Natural killer cell (primary cell): Measurements from ENCODE around the gene EXOC3L1. TPM values are rescaled to one million over a fixed set of nuclear protein-coding genes. Genes with fewer than 3 reads are reported as not detected.
A peak's percentile ranks its signal among the peaks of the same experiment; 100 is the strongest.

ENCODE experiments used
- ATAC-seq, 3 donors: fragments of 150-1000 bp in 2 of 3; fragments of 200-7000 bp in 1 of 3; cut with Tn5 transposase; 1 replicate in 1 of 3; 2 replicates in 2 of 3; pipeline ENCODE4 v1.10.0; 2021; ENCODE audit warnings: mild to moderate bottlenecking in 2 of 3, moderate library complexity in 2 of 3
- DNase-seq, 2 donors: peaks; one replicate each; pipeline versions ENCODE4 v3.0.0 to v3.0.0-alpha.2; 2013 to 2021; ENCODE audit warnings: mixed read lengths in 1 of 2
- H3K27ac ChIP-seq: one replicate; pipeline ENCODE4 v1.5.1; 2013; ENCODE audit warnings: mild to moderate bottlenecking, low read length
- H3K27me3 ChIP-seq: one replicate; pipeline ENCODE4 v1.6.1; 2013; ENCODE audit warnings: low read length; ENCODE audit not compliant: control insufficient read depth, insufficient read depth
- H3K36me3 ChIP-seq: one replicate; pipeline ENCODE4 v1.6.1; 2013; ENCODE audit warnings: low read length; ENCODE audit not compliant: control insufficient read depth, insufficient read depth
- H3K4me1 ChIP-seq: one replicate; pipeline ENCODE4 v1.6.1; 2013; ENCODE audit warnings: low read length; ENCODE audit not compliant: control insufficient read depth, insufficient read depth
- H3K4me3 ChIP-seq: one replicate; pipeline ENCODE4 v1.5.1; 2013; ENCODE audit warnings: low read length
- H3K9me3 ChIP-seq: one replicate; pipeline ENCODE4 v1.6.1; 2013; ENCODE audit warnings: low read length; ENCODE audit not compliant: control insufficient read depth, insufficient read depth
- H3K27ac Mint-ChIP-seq, 2 donors: one replicate each; pipeline ENCODE4 v1.8.0; 2022; ENCODE audit warnings: mild to moderate bottlenecking in 2 of 2, mixed read lengths in 2 of 2, moderate library complexity in 1 of 2
- H3K27me3 Mint-ChIP-seq, 2 donors: one replicate each; pipeline ENCODE4 v1.8.0; 2022; ENCODE audit warnings: low read depth in 2 of 2, mixed read lengths in 2 of 2
- H3K36me3 Mint-ChIP-seq: one replicate; pipeline ENCODE4 v1.8.0; 2022; ENCODE audit warnings: mixed read lengths
- H3K4me1 Mint-ChIP-seq, 2 donors: one replicate each; pipeline ENCODE4 v1.8.0; 2022; ENCODE audit warnings: mixed read lengths in 2 of 2
- H3K4me3 Mint-ChIP-seq: one replicate; pipeline ENCODE4 v1.8.0; 2022; ENCODE audit warnings: mild to moderate bottlenecking, moderate library complexity, mixed read lengths
- H3K9me3 Mint-ChIP-seq, 2 donors: one replicate each; pipeline ENCODE4 v1.8.0; 2022; ENCODE audit warnings: mixed read lengths in 2 of 2
- whole genome bisulfite sequencing: methylation state at CpG from one replicate; pipeline ENCODE4 v1.1.7; 2013; ENCODE audit warnings: missing lambda C conversion rate; ENCODE audit not compliant: insufficient coverage; 5-methylcytosine and 5-hydroxymethylcytosine counted together
- intact Hi-C: fragments of 100-400 bp; cut with micrococcal nuclease; formaldehyde crosslinking; loops from one replicate; pipeline ENCODE4 v1.14.2; 2022
- total RNA-seq, 4 donors: library from RNA; stranded (reverse); fragments of 120-200 nt in 1 of 4; gene quantifications; one replicate each; pipeline versions ENCODE4 v1.2.3 to v1.2.4, GENCODE V29; 2013 to 2022
- TF ChIP-seq, protein P1 (sequence below): fragments of 200-600 bp; IDR thresholded peaks from one replicate; pipeline ENCODE4 v1.8.0; 2022; ENCODE audit warnings: antibody characterized with exemption

EXOC3L1 gene
- total RNA-seq, 3 donors from 2014 or later (not counting 1 experiment from before 2014, with no cell fraction given), result not detected

DNA sequence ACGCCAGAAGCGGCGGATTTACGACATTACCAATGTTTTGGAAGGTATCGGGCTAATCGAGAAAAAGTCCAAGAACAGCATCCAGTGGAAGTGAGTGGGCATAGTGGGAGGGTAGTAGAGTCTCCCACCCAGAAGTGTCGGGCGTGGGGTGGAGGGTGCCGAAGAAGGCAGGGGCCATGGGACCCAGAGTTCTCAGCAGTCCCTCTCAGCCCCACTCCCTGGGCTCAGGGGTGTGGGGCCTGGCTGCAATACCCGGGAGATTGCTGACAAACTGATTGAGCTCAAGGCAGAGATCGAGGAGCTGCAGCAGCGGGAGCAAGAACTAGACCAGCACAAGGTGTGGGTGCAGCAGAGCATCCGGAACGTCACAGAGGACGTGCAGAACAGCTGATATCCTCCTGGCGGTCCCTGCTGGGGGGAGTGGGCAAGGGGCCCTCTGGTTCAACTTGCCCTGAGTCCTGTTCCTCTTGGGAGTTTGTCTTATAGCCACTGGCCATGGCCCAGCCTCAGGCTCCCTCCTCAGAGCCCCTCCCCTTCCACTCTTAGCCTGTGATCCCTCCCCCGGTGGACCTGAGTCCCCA is 2.9 kb upstream of the EXOC3L1 start:
- Histone ChIP-seq H3K4me3 (peak overlapping the region; percentile 82), H3K4me1 (peaks cover 25% of the 10 kb centered on the region), H3K27me3 (no peaks in the 10 kb centered on the region), H3K36me3 (peaks cover 35% of the 10 kb centered on the region), H3K27ac (no peak overlapping the region), H3K9me3 (no peaks in the 10 kb centered on the region)
- H3K27me3 Mint-ChIP-seq, result no peaks in the 10 kb centered on the region
- H3K4me1 Mint-ChIP-seq, result peaks cover 34 to 52% of the 10 kb centered on the region in 2 donors
- peak overlapping the region; percentile 75 to 86 for H3K27ac Mint-ChIP-seq
- 42% methylated on average over 17 of the region's 17 CpGs for WGBS
- H3K9me3 Mint-ChIP-seq, result no peaks in the 10 kb centered on the region
- intact Hi-C loops, result loop anchor here (1.0 to 2.0 kb wide), 2 partner anchors 10 to 34 kb away; partner anchors contain the start of genes MATCAP1 and TMEM208
- TF ChIP-seq, protein P1, sequence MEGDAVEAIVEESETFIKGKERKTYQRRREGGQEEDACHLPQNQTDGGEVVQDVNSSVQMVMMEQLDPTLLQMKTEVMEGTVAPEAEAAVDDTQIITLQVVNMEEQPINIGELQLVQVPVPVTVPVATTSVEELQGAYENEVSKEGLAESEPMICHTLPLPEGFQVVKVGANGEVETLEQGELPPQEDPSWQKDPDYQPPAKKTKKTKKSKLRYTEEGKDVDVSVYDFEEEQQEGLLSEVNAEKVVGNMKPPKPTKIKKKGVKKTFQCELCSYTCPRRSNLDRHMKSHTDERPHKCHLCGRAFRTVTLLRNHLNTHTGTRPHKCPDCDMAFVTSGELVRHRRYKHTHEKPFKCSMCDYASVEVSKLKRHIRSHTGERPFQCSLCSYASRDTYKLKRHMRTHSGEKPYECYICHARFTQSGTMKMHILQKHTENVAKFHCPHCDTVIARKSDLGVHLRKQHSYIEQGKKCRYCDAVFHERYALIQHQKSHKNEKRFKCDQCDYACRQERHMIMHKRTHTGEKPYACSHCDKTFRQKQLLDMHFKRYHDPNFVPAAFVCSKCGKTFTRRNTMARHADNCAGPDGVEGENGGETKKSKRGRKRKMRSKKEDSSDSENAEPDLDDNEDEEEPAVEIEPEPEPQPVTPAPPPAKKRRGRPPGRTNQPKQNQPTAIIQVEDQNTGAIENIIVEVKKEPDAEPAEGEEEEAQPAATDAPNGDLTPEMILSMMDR, result no peak
- DNase-seq (peak in 1 of 2 donors; percentile 40), ATAC-seq (no peak)
- peaks cover 14% of the 10 kb centered on the region for H3K36me3 Mint-ChIP-seq
- H3K4me3 Mint-ChIP-seq, result peak overlapping the region; percentile 92

DNA sequence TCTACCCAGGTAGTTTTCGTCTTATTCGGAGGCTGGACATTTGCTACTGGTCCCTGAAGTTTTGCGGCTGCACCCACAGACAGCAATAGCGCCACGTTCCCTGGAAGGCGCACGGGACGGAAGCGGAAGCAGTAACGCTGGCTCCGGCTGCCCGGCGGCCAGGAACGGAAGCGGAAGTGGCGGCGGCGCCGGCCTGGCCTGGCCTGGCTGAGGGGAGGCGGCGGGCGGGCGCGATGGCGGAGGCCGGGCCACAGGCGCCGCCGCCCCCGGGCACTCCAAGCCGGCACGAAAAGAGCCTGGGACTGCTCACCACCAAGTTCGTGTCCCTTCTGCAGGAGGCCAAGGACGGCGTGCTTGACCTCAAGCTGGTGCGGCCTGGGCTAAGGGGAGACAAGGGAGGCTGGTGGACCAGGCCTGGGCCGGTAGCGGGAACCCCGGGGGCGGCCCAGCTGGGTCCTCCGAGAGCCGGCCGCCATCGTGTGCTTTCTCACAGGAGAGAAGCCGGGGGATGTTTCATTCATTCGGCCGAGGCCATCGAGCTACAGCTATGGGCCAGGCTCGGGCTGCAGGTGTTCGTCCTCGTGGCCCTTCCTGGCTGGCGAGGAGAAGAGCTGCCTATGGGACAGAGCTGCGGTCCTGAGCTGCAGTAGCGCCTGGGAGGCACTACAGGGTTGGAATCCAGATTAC is 2.2 kb upstream of the EXOC3L1 start, which contains the start of gene E2F4:
Gene E2F4 (plus strand): TSS at position 161 of the 687 bp plus-strand sequence. CDS start 73 bp downstream, at position 234.
- under 1% methylated on average over 54 of the region's 54 CpGs for WGBS
- TF ChIP-seq, protein P1, result no peak
- ATAC-seq, result peak; percentile 97 to 99 (median 98)
- H3K27ac Mint-ChIP-seq, result peak within 1 kb of the TSS; percentile 75 to 86
- Histone ChIP-seq H3K4me3 (peak within 1 kb of the TSS; percentile 82), H3K4me1 (peaks cover 25% of the 10 kb centered on the region), H3K27me3 (no peaks in the 10 kb centered on the region), H3K36me3 (peaks cover 30% of the 10 kb centered on the region), H3K9me3 (no peaks in the 10 kb centered on the region), H3K27ac (peak within 1 kb of the TSS; percentile 45)
- peak within 1 kb of the TSS; percentile 92 for H3K4me3 Mint-ChIP-seq
- H3K4me1 Mint-ChIP-seq, result peaks cover 34 to 52% of the 10 kb centered on the region in 2 donors
- H3K9me3 Mint-ChIP-seq, result no peaks in the 10 kb centered on the region
- intact Hi-C loops, result loop anchor here (1.0 to 2.0 kb wide), 2 partner anchors 9 to 35 kb away; partner anchors contain the start of genes MATCAP1 and TMEM208
- H3K36me3 Mint-ChIP-seq, result peaks cover 14% of the 10 kb centered on the region
- H3K27me3 Mint-ChIP-seq, result no peaks in the 10 kb centered on the region
- peak; percentile 84 to 93 for DNase-seq

DNA sequence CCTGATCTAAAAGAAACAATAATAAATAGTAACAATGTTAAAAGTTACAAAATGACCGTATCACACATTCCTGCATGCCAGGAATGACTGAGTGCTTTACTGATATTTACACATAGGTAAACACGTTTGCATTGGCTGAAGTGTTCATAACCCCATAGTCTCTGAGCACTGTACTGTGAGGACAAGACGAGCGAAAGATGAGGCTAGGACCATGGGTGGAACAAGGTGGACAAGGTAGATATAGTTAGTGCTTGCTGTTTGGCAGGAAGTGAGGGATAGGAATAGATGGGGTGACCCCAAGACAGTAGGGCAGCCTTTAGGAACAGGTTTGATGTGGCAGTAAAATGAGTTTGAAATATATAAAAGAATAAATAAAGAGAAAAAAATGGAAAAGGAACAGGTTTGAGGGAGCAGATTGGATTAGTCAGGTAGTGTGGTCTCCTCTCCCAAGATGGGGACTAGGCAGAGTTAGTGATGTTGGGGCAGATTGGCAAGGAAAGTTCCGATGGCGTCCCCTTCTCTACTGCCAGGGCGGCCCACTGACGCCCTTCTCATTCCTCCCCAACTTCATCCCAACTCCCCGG is 1.6 kb upstream of the EXOC3L1 start:
- Histone ChIP-seq H3K4me1 (peaks cover 25% of the 10 kb centered on the region), H3K9me3 (no peaks in the 10 kb centered on the region), H3K4me3 (peak overlapping the region; percentile 25), H3K27ac (no peak overlapping the region), H3K27me3 (no peaks in the 10 kb centered on the region), H3K36me3 (peaks cover 24% of the 10 kb centered on the region)
- peak overlapping the region; percentile 92 for H3K4me3 Mint-ChIP-seq
- peak overlapping the region; percentile 75 to 86 for H3K27ac Mint-ChIP-seq
- H3K27me3 Mint-ChIP-seq, result no peaks in the 10 kb centered on the region
- WGBS, result 27% methylated on average over 9 of the region's 9 CpGs
- peaks cover 8% of the 10 kb centered on the region for H3K36me3 Mint-ChIP-seq
- intact Hi-C loops, result no loop called here
- ATAC-seq, result no peak
- no peak for DNase-seq
- no peaks in the 10 kb centered on the region for H3K9me3 Mint-ChIP-seq
- H3K4me1 Mint-ChIP-seq, result peaks cover 28 to 46% of the 10 kb centered on the region in 2 donors
- TF ChIP-seq, protein P1, result no peak
